Fibroblast of lung (primary cell): ENCODE data around the gene ZMYM4. TPM values are rescaled to one million over a fixed set of nuclear protein-coding genes. Genes with fewer than 3 reads are reported as not detected.

Source experiments
- DNase-seq, 2 donors: peaks; one replicate each; pipeline versions ENCODE4 v3.0.0 to v3.0.0-alpha.2; 2010; ENCODE audit warnings: low read depth in 2 of 2
- H2AFZ ChIP-seq: 2 replicates; pipeline ENCODE4 v1.5.1; 2012; ENCODE audit warnings: low read length, control low read depth, inconsistent platforms
- H3K27ac ChIP-seq: 2 replicates; pipeline ENCODE4 v1.5.1; 2011; ENCODE audit warnings: low read length, control low read depth; ENCODE audit not compliant: insufficient read depth
- H3K27me3 ChIP-seq: 2 replicates; pipeline ENCODE4 v1.5.1; 2011; ENCODE audit warnings: mild to moderate bottlenecking, low read length; ENCODE audit not compliant: control insufficient read depth, insufficient read depth
- H3K36me3 ChIP-seq: 2 replicates; pipeline ENCODE4 v1.5.1; 2011; ENCODE audit warnings: low read length; ENCODE audit not compliant: control insufficient read depth, insufficient read depth
- H3K4me1 ChIP-seq: 2 replicates; pipeline ENCODE4 v1.5.1; 2011; ENCODE audit warnings: low read length; ENCODE audit not compliant: control insufficient read depth, insufficient read depth; ENCODE audit errors: extremely low read depth
- H3K4me2 ChIP-seq: 2 replicates; pipeline ENCODE4 v1.5.1; 2011; ENCODE audit warnings: low read length, control low read depth; ENCODE audit not compliant: insufficient read depth; ENCODE audit errors: extremely low read depth
- H3K4me3 ChIP-seq, 4 experiments: fragments of 200-600 bp in 1 of 4; sonication (generic) in 1 of 4; replicated peaks in 1 of 4; 2 replicates each; pipeline ENCODE4 v1.5.1; 2011 to 2016; ENCODE audit warnings: low read length in 4 of 4, low read depth in 3 of 4, mild to moderate bottlenecking in 3 of 4, control low read depth in 2 of 4, inconsistent platforms in 1 of 4, mixed read lengths in 1 of 4; ENCODE audit not compliant: insufficient read depth in 1 of 4; ENCODE audit errors: control extremely low read depth in 1 of 4
- H3K79me2 ChIP-seq: 2 replicates; pipeline ENCODE4 v1.5.1; 2012; ENCODE audit warnings: mild to moderate bottlenecking, low read length, inconsistent platforms; ENCODE audit not compliant: control insufficient read depth, insufficient read depth
- H3K9ac ChIP-seq: 2 replicates; pipeline ENCODE4 v1.5.1; 2011; ENCODE audit warnings: mild to moderate bottlenecking, low read length, control low read depth; ENCODE audit not compliant: insufficient read depth
- H3K9me3 ChIP-seq: 2 replicates; pipeline ENCODE4 v1.5.1; 2012; ENCODE audit warnings: low read depth, low read length; ENCODE audit not compliant: control insufficient read depth, insufficient read depth
- H4K20me1 ChIP-seq: 2 replicates; pipeline ENCODE4 v1.5.1; 2011; ENCODE audit warnings: low read length; ENCODE audit not compliant: control insufficient read depth, insufficient read depth; ENCODE audit errors: extremely low read depth
- CTCF ChIP-seq, 2 donors: IDR thresholded peaks in 1 of 2; conservative IDR thresholded peaks in 1 of 2; 1 replicate in 1 of 2; 2 replicates in 1 of 2; pipeline ENCODE4 v1.5.1; 2011 to 2012; ENCODE audit warnings: low read length in 2 of 2, control low read depth in 1 of 2, inconsistent platforms in 1 of 2, low read depth in 1 of 2, mild to moderate bottlenecking in 1 of 2
- EZH2 ChIP-seq: IDR thresholded peaks from 2 replicates; pipeline ENCODE4 v1.5.1; 2012; ENCODE audit warnings: low read length, control low read depth, mild to moderate bottlenecking; ENCODE audit errors: missing control alignments
- polyA plus RNA-seq, 2 donors: library from polyadenylated mRNA; depleted of rRNA in 1 of 2; stranded (reverse) in 1 of 2; unstranded in 1 of 2; fragments of >200 nt; gene quantifications; 2 replicates each; pipeline ENCODE4 v1.2.1, GENCODE V29; 2011 to 2012; ENCODE audit warnings: missing spikeins in 1 of 2
- total RNA-seq: library from RNA; depleted of rRNA; stranded (reverse); fragments of >200 nt; gene quantifications from 2 replicates; pipeline ENCODE4 v1.2.1, GENCODE V29; 2014

The ZMYM4 gene
- total and polyA plus RNA-seq, 2 donors (not counting 1 experiment from before 2014, with no cell fraction given) = 40.5 to 54.1 TPM

GRCh38 chr1:35350872-35351271, 82.4 kb downstream of the ZMYM4 start:
- no peaks in the 10 kb centered on the region for H3K36me3 ChIP-seq
- H3K79me2 ChIP-seq = no peaks in the 10 kb centered on the region
- H3K9ac ChIP-seq = no peak overlapping the region
- no peak overlapping the region for H2AFZ ChIP-seq
- H3K4me1 ChIP-seq = no peaks in the 10 kb centered on the region
- no peaks in the 10 kb centered on the region for H4K20me1 ChIP-seq
- TF ChIP-seq CTCF (conservative IDR thresholded peaks at IDR 0.05 in 1 of 2, IDR thresholded peaks at IDR 0.05 in 1 of 2; ENCODE audit: low read depth in 1 of 2, low read length in 2 of 2) = no peak
- no peak for TF ChIP-seq EZH2
- H3K27me3 ChIP-seq = no peaks in the 10 kb centered on the region
- peak in 1 of 2 donors; percentile 11 for DNase-seq
- H3K4me3 ChIP-seq = no peak overlapping the region
- H3K4me2 ChIP-seq = no peak overlapping the region
- H3K27ac ChIP-seq = no peak overlapping the region
- H3K9me3 ChIP-seq = no peaks in the 10 kb centered on the region

- Histone ChIP-seq H3K79me2 (no peaks in the 10 kb centered on the region), H3K27ac (no peak overlapping the region), H3K27me3 (no peaks in the 10 kb centered on the region), H3K9me3 (no peaks in the 10 kb centered on the region), H3K9ac (no peak overlapping the region), H2AFZ (no peak overlapping the region), H3K4me3 (no peak overlapping the region), H4K20me1 (no peaks in the 10 kb centered on the region), H3K36me3 (no peaks in the 10 kb centered on the region), H3K4me1 (no peaks in the 10 kb centered on the region), H3K4me2 (no peak overlapping the region)
- no peak for TF ChIP-seq CTCF (conservative IDR thresholded peaks at IDR 0.05 in 1 of 2, IDR thresholded peaks at IDR 0.05 in 1 of 2; ENCODE audit: low read depth in 1 of 2, low read length in 2 of 2)
- no peak for TF ChIP-seq EZH2
- DNase-seq = peak in 1 of 2 donors; percentile 13
Observed at GRCh38 chr1:35359995-35360394, 91.5 kb downstream of the ZMYM4 start.

GRCh38 chr1:35361638-35362037, 93.1 kb downstream of the ZMYM4 start:
- H3K9ac ChIP-seq = no peak overlapping the region
- H4K20me1 ChIP-seq = no peaks in the 10 kb centered on the region
- H3K36me3 ChIP-seq = no peaks in the 10 kb centered on the region
- TF ChIP-seq CTCF (conservative IDR thresholded peaks at IDR 0.05 in 1 of 2, IDR thresholded peaks at IDR 0.05 in 1 of 2; ENCODE audit: low read depth in 1 of 2, low read length in 2 of 2) (no peak), EZH2 (no peak)
- H3K9me3 ChIP-seq = no peaks in the 10 kb centered on the region
- no peak overlapping the region for H3K4me2 ChIP-seq
- no peak overlapping the region for H3K4me3 ChIP-seq
- H3K79me2 ChIP-seq = no peaks in the 10 kb centered on the region
- H3K4me1 ChIP-seq = no peaks in the 10 kb centered on the region
- no peak for DNase-seq
- H3K27ac ChIP-seq = no peak overlapping the region
- H3K27me3 ChIP-seq = no peaks in the 10 kb centered on the region
- H2AFZ ChIP-seq = no peak overlapping the region
